Measurements from ENCODE around the gene POU2AF1. TPM values are rescaled to one million over a fixed set of nuclear protein-coding genes. Genes with fewer than 3 reads are reported as not detected.

The POU2AF1 gene
- total and polyA plus RNA-seq, 2 donors, result 0.90 to 11.7 TPM

DNA sequence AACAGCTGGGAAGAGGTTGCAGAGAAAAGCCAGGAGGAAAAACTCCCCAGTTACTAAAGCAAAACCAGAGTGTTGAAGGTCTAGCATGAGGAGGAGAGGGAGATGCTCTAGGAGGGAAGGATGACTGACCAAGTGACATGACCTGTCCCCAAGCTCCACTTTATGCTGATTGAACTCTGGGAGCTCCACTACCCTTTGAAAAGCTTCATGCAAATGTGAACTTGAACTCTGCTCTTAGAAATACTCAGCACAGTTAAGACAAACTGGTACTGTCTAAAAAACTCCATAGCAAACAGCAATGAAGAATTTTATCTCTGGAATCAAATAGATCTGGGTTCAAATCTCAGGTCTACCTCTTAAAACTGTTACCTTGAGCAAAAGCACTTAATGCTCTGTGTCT is 14.5 kb upstream of the POU2AF1 start:
- Histone ChIP-seq H3K36me3 (ENCODE audit: control insufficient read depth in 2 of 2, insufficient read depth in 2 of 2, low read length in 1 of 2) (no peaks in the 10 kb centered on the region), H3K4me1 (ENCODE audit: control insufficient read depth in 2 of 2, insufficient read depth in 2 of 2, low read length in 2 of 2) (no peaks in the 10 kb centered on the region), H3K4me3 (ENCODE audit: low read length in 2 of 2) (no peak overlapping the region), H3K27ac (ENCODE audit: low read depth in 1 of 2, low read length in 1 of 2) (no peak overlapping the region), H3K9me3 (ENCODE audit: control insufficient read depth in 2 of 2, insufficient read depth in 1 of 2, low read length in 1 of 2) (no peaks in the 10 kb centered on the region), H3K27me3 (ENCODE audit: control insufficient read depth in 2 of 2, insufficient read depth in 1 of 2, low read length in 1 of 2) (no peaks in the 10 kb centered on the region)
- DNase-seq (ENCODE audit: low read depth in 6 of 9, low spot score in 9 of 9), result no peak

DNA sequence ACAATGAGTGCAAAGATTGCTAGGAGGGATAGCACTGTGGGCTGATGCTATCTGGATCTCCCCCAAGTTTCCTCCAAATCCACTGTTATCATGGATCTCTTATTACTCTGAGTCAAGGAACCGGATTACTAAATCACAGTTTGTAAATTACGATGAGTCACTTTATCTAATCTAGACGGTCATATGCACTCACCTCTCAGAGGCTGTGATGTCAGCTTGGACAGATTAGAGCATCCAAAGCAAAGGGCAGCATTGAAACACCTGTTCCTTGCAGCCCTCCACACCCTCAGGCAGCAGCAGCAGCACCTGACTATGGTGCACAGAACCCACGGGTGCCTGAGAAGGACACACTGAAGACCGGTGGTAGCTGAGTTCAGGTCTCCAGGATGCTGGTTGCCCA is 14.0 kb upstream of the POU2AF1 start:
- Histone ChIP-seq H3K27ac (ENCODE audit: low read depth in 1 of 2, low read length in 1 of 2) (no peak overlapping the region), H3K4me1 (ENCODE audit: control insufficient read depth in 2 of 2, insufficient read depth in 2 of 2, low read length in 2 of 2) (no peaks in the 10 kb centered on the region), H3K27me3 (ENCODE audit: control insufficient read depth in 2 of 2, insufficient read depth in 1 of 2, low read length in 1 of 2) (no peaks in the 10 kb centered on the region), H3K36me3 (ENCODE audit: control insufficient read depth in 2 of 2, insufficient read depth in 2 of 2, low read length in 1 of 2) (no peaks in the 10 kb centered on the region), H3K9me3 (ENCODE audit: control insufficient read depth in 2 of 2, insufficient read depth in 1 of 2, low read length in 1 of 2) (no peaks in the 10 kb centered on the region), H3K4me3 (ENCODE audit: low read length in 2 of 2) (no peak overlapping the region)
- WGBS, result 93% methylated on average over 5 of the region's 5 CpGs
- DNase-seq (ENCODE audit: low read depth in 6 of 9, low spot score in 9 of 9), result no peak

DNA sequence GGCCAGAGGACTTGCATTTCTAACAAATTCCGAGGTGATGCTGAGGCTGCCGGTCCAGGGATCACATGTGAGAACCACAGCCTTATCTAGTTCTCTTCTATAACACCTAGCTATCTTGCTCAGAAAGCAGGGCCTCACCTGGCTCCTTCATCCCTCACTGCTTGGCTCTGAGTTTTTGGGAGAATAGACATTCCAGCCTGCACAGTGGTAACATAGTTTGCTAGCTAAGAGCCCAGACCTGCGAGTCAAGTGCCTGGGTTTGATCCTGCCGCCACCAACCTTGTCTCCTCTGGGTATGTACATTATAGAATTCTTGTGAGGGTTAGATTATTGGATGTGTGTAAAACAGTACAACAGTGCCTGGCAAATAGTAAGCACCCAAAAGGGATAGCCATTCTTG is 13.5 kb upstream of the POU2AF1 start:
- Histone ChIP-seq H3K27ac (ENCODE audit: low read depth in 1 of 2, low read length in 1 of 2) (no peak overlapping the region), H3K27me3 (ENCODE audit: control insufficient read depth in 2 of 2, insufficient read depth in 1 of 2, low read length in 1 of 2) (no peaks in the 10 kb centered on the region), H3K9me3 (ENCODE audit: control insufficient read depth in 2 of 2, insufficient read depth in 1 of 2, low read length in 1 of 2) (no peaks in the 10 kb centered on the region), H3K36me3 (ENCODE audit: control insufficient read depth in 2 of 2, insufficient read depth in 2 of 2, low read length in 1 of 2) (no peaks in the 10 kb centered on the region), H3K4me3 (ENCODE audit: low read length in 2 of 2) (no peak overlapping the region), H3K4me1 (ENCODE audit: control insufficient read depth in 2 of 2, insufficient read depth in 2 of 2, low read length in 2 of 2) (no peaks in the 10 kb centered on the region)
- DNase-seq (ENCODE audit: low read depth in 6 of 9, low spot score in 9 of 9), result no peak
- WGBS, result 98% methylated on average over 4 of the region's 4 CpGs

DNA sequence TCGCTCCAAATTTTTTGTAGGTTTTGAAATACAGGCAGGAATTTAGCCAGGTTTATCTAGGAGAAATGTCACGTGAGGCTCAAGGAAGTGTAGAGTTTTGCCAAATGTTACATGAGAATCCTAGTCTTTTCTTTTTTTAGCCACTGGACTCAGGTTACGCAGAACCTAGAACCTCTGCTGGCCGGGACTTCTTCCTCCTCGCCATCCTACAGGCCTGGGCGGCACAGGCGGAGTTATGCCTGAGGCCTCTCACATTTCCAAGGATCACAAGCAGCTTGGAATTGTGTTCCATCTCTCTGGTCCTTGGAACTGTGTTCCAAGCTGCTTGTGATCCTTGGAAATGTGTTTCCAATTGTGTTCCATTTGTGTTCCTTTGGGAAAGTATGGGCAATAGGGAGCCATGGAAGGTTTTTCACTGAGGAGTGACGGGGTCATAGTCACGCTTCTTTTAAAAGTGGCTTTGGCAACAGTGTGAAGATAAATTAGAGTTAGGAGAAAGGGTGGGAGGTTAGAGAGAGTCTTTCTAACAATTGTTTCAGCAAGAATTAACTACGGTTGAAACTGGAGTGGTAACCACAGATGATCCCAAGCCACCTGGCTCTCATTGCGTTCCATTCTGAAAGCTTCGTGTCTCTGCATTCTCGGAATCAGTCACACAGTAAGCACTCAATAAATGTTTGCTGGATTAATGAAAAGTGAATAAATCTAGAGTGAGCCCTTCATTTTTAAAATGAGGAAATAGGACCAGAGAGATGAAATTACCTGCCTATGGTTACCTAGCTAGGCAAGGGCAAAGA is 12.5 kb upstream of the POU2AF1 start:
- Histone ChIP-seq H3K27me3 (ENCODE audit: control insufficient read depth in 2 of 2, insufficient read depth in 1 of 2, low read length in 1 of 2) (no peaks in the 10 kb centered on the region), H3K4me3 (ENCODE audit: low read length in 2 of 2) (no peak overlapping the region), H3K27ac (ENCODE audit: low read depth in 1 of 2, low read length in 1 of 2) (no peak overlapping the region), H3K36me3 (ENCODE audit: control insufficient read depth in 2 of 2, insufficient read depth in 2 of 2, low read length in 1 of 2) (no peaks in the 10 kb centered on the region), H3K4me1 (ENCODE audit: control insufficient read depth in 2 of 2, insufficient read depth in 2 of 2, low read length in 2 of 2) (no peaks in the 10 kb centered on the region), H3K9me3 (ENCODE audit: control insufficient read depth in 2 of 2, insufficient read depth in 1 of 2, low read length in 1 of 2) (no peaks in the 10 kb centered on the region)
- DNase-seq (ENCODE audit: low read depth in 6 of 9, low spot score in 9 of 9), result no peak
- 96% methylated on average over 13 of the region's 13 CpGs for WGBS

DNA sequence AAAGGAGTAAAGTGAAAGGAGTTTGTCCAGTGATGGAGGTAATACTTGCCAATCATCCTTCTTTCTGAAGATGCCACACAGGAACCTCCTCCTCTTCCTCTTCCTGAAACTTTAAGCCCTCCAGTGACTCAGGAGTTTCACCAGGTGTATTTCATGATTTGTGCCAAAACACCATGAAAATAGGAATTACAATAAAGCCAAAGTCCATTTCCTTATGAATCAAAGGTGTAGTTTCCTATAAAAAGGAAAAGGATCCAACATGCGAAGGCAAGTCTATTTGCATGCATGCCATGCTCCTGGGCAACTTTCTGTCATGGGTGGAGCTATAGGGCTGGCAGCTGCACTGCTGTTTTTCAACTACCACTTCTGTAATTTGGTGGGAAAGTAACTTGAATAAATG is 9.8 kb upstream of the POU2AF1 start:
- WGBS, result 90% methylated on average over 1 of the region's 1 CpG
- no peaks in the 10 kb centered on the region for H3K27me3 ChIP-seq (ENCODE audit: control insufficient read depth in 2 of 2, insufficient read depth in 1 of 2, low read length in 1 of 2)
- no peak overlapping the region for H3K27ac ChIP-seq (ENCODE audit: low read depth in 1 of 2, low read length in 1 of 2)
- H3K4me1 ChIP-seq (ENCODE audit: control insufficient read depth in 2 of 2, insufficient read depth in 2 of 2, low read length in 2 of 2), result no peaks in the 10 kb centered on the region
- no peak for DNase-seq (ENCODE audit: low read depth in 6 of 9, low spot score in 9 of 9)
- no peak overlapping the region for H3K4me3 ChIP-seq (ENCODE audit: low read length in 2 of 2)
- no peaks in the 10 kb centered on the region for H3K36me3 ChIP-seq (ENCODE audit: control insufficient read depth in 2 of 2, insufficient read depth in 2 of 2, low read length in 1 of 2)
- H3K9me3 ChIP-seq (ENCODE audit: control insufficient read depth in 2 of 2, insufficient read depth in 1 of 2, low read length in 1 of 2), result peaks cover 0 to 4% of the 10 kb centered on the region in 2 donors

DNA sequence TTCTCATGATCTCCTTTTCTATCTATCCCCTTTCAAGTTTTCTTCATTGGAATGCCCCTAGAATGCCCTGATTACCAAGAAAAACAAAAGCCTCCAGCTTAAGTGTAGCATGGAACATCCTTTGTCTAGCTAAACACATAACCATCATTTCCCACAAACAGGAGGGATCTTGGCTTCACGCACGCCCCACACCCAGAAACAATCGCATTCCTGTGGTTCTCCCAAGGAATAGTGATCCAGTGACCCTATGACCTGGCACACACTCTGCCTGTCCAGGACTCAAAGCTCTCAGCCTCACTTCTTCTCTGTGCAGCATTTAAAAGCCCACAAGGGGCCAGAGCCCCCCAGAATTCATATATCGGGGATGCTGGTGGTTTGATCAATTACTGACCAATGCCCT is 9.3 kb upstream of the POU2AF1 start:
- Histone ChIP-seq H3K27me3 (ENCODE audit: control insufficient read depth in 2 of 2, insufficient read depth in 1 of 2, low read length in 1 of 2) (no peaks in the 10 kb centered on the region), H3K9me3 (ENCODE audit: control insufficient read depth in 2 of 2, insufficient read depth in 1 of 2, low read length in 1 of 2) (peaks cover 0 to 4% of the 10 kb centered on the region in 2 donors), H3K36me3 (ENCODE audit: control insufficient read depth in 2 of 2, insufficient read depth in 2 of 2, low read length in 1 of 2) (no peaks in the 10 kb centered on the region), H3K4me1 (ENCODE audit: control insufficient read depth in 2 of 2, insufficient read depth in 2 of 2, low read length in 2 of 2) (no peaks in the 10 kb centered on the region), H3K4me3 (ENCODE audit: low read length in 2 of 2) (no peak overlapping the region), H3K27ac (ENCODE audit: low read depth in 1 of 2, low read length in 1 of 2) (no peak overlapping the region)
- 97% methylated on average over 4 of the region's 4 CpGs for WGBS
- DNase-seq (ENCODE audit: low read depth in 6 of 9, low spot score in 9 of 9), result no peak

DNA sequence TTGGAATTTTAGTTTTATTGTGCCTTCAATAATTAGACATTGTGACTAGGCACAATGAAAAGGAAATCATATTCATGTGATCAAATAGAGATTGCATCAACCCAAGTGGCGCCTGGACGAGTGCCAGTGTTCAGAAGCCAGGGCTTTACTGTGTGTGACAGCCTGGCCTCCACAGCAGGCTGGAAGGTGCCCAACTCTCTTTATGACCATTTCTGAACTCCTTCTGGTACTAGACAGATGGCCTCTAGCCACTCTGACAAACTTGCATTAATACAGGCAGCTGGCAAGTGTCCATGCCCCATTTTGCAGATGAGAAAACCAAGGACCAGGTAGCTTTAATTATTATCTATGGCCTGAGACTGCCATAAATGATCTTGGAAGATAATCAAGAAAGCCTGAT is 8.3 kb upstream of the POU2AF1 start:
- Histone ChIP-seq H3K4me3 (ENCODE audit: low read length in 2 of 2) (no peak overlapping the region), H3K9me3 (ENCODE audit: control insufficient read depth in 2 of 2, insufficient read depth in 1 of 2, low read length in 1 of 2) (peaks cover 0 to 4% of the 10 kb centered on the region in 2 donors), H3K27me3 (ENCODE audit: control insufficient read depth in 2 of 2, insufficient read depth in 1 of 2, low read length in 1 of 2) (no peaks in the 10 kb centered on the region), H3K4me1 (ENCODE audit: control insufficient read depth in 2 of 2, insufficient read depth in 2 of 2, low read length in 2 of 2) (no peaks in the 10 kb centered on the region), H3K36me3 (ENCODE audit: control insufficient read depth in 2 of 2, insufficient read depth in 2 of 2, low read length in 1 of 2) (no peaks in the 10 kb centered on the region), H3K27ac (ENCODE audit: low read depth in 1 of 2, low read length in 1 of 2) (no peak overlapping the region)
- 97% methylated on average over 2 of the region's 2 CpGs for WGBS
- DNase-seq (ENCODE audit: low read depth in 6 of 9, low spot score in 9 of 9), result no peak

DNA sequence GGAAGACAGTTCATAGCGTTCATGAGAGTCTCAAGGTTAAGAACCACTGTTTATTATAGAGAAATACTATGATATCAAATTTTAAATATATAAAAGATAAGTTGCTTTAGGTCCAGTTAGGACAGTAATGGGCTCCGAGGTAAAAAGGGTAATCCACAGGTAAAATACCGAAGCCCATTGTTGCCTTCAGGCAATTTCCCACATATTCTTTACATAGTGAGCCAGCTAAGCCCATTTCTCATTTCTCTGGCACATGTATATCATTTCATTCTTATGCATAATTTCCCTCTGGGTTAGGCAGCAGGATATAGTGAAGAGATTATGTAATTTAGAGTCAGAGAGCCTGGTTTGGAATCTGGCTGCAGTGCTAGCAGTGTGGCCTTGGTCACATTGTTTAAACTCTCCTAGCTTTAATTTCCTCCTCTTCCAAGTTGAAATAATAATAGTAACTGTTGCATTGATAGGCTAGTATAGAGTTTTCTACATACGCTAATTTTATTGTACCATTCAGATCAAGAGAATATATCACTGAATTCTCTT is 7.6 kb upstream of the POU2AF1 start:
- Histone ChIP-seq H3K27ac (ENCODE audit: low read depth in 1 of 2, low read length in 1 of 2) (no peak overlapping the region), H3K27me3 (ENCODE audit: control insufficient read depth in 2 of 2, insufficient read depth in 1 of 2, low read length in 1 of 2) (no peaks in the 10 kb centered on the region), H3K4me1 (ENCODE audit: control insufficient read depth in 2 of 2, insufficient read depth in 2 of 2, low read length in 2 of 2) (no peaks in the 10 kb centered on the region), H3K36me3 (ENCODE audit: control insufficient read depth in 2 of 2, insufficient read depth in 2 of 2, low read length in 1 of 2) (no peaks in the 10 kb centered on the region), H3K4me3 (ENCODE audit: low read length in 2 of 2) (no peak overlapping the region), H3K9me3 (ENCODE audit: control insufficient read depth in 2 of 2, insufficient read depth in 1 of 2, low read length in 1 of 2) (peaks cover 0 to 4% of the 10 kb centered on the region in 2 donors)
- no peak for DNase-seq (ENCODE audit: low read depth in 6 of 9, low spot score in 9 of 9)
- 97% methylated on average over 4 of the region's 4 CpGs for WGBS

DNA sequence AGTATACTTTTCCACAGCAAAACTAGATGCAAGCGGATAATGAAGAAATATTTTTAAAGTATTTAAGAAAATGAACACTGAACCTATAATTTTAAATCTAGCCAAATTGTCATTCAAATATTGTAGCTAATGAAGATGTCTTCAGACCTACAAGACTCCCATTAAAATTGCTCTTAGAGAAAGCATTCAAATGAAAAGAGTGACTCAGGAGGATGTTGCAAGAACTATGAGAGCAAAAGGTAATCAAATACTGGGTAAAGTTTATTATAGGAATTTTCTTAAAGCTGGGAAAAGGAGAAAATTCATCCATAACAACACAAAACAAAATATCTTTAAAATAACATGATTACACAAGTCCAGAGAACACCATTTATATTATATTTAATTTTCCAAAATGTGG is 5.4 kb upstream of the POU2AF1 start:
- Histone ChIP-seq H3K4me3 (ENCODE audit: low read length in 2 of 2) (no peak overlapping the region), H3K9me3 (ENCODE audit: control insufficient read depth in 2 of 2, insufficient read depth in 1 of 2, low read length in 1 of 2) (peaks cover 0 to 4% of the 10 kb centered on the region in 2 donors), H3K4me1 (ENCODE audit: control insufficient read depth in 2 of 2, insufficient read depth in 2 of 2, low read length in 2 of 2) (peaks cover under 1 to 14% of the 10 kb centered on the region in 2 donors), H3K27ac (ENCODE audit: low read depth in 1 of 2, low read length in 1 of 2) (no peak overlapping the region), H3K36me3 (ENCODE audit: control insufficient read depth in 2 of 2, insufficient read depth in 2 of 2, low read length in 1 of 2) (no peaks in the 10 kb centered on the region), H3K27me3 (ENCODE audit: control insufficient read depth in 2 of 2, insufficient read depth in 1 of 2, low read length in 1 of 2) (no peaks in the 10 kb centered on the region)
- no peak for DNase-seq (ENCODE audit: low read depth in 6 of 9, low spot score in 9 of 9)
- 97% methylated on average over 1 of the region's 1 CpG for WGBS

All from thymus (tissue), 11 donors.